ENCODE results near the gene AKAP12. TPM values are rescaled to one million over a fixed set of nuclear protein-coding genes. Genes with fewer than 3 reads are reported as not detected.
"Not testable (repeated sequence)": the region's sequence is repeated elsewhere in the genome, so short reads cannot be mapped to it uniquely, and the experiment has no call there.

The AKAP12 gene
- total and polyA plus RNA-seq, 5 donors: 14.0 to 48.6 (median 27.5) TPM

DNA sequence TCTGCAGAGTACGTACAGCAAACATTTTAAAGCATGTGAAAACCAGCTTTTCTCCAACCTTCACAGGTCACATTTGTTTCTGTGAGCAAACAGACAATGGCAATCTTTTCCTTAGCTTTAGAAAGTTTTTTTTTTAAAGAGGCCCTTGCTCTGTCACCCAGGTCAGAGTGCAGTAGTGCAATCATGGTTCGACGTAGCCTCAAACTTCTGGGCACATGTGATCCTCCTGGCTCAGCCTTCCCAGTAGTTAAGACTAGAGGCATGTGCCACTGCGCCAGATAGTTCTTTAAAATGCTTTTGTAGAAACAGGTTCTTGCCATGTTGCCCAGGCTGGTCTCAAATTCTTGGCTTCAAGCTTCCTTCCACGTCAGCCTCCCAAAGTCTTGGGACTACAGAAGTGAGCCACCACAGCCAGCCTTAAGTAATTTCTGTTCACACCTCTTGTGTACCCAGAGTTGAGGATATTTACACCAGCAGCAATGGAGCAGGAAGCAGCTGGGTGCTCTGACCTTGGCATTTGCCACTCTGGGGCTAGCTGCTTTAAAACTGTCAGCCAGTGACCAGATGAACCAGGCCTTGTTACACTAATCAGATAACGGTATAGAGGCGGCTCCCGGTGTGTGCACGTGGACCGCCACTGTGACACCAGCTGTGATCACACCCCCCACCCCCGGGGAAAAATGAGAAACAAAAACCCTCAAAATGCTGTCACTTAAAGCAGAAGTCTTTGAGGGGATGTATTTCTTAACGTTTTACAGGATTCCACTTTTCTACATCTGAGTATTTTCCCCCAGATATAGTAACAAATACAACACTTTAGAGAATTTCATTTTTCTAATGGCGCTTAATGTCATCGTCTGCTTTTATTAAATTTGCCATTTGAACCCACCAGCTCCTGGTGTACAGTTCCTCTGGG is 71.3 kb downstream of the AKAP12 start:
- no peaks in the 10 kb centered on the region for H3K4me1 ChIP-seq (ENCODE audit: control insufficient read depth, insufficient read depth, low read length)
- intact Hi-C loops (cut with DNase I): no loop called here
- no peak overlapping the region for H3K27ac ChIP-seq (ENCODE audit: low read length)
- no peak for ATAC-seq
- WGBS: 75% methylated on average over 14 of the region's 14 CpGs
- no peak for DNase-seq
- H3K4me3 ChIP-seq (ENCODE audit: low read length): no peak overlapping the region
- H3K9me3 ChIP-seq (ENCODE audit: control insufficient read depth, low read length): no peaks in the 10 kb centered on the region
- H3K27me3 ChIP-seq (ENCODE audit: control insufficient read depth, insufficient read depth): no peaks in the 10 kb centered on the region

GRCh38 chr6:151313066-151313491 is 73.3 kb downstream of the AKAP12 start:
- H3K27ac ChIP-seq (ENCODE audit: low read length): no peak overlapping the region
- no peaks in the 10 kb centered on the region for H3K4me1 ChIP-seq (ENCODE audit: control insufficient read depth, insufficient read depth, low read length)
- WGBS: 38% methylated on average over 5 of the region's 5 CpGs
- DNase-seq: no peak
- H3K4me3 ChIP-seq (ENCODE audit: low read length): no peak overlapping the region
- H3K27me3 ChIP-seq (ENCODE audit: control insufficient read depth, insufficient read depth): no peaks in the 10 kb centered on the region
- H3K9me3 ChIP-seq (ENCODE audit: control insufficient read depth, low read length): no peaks in the 10 kb centered on the region
- intact Hi-C loops (cut with DNase I): no loop called here
- no peak for ATAC-seq

DNA sequence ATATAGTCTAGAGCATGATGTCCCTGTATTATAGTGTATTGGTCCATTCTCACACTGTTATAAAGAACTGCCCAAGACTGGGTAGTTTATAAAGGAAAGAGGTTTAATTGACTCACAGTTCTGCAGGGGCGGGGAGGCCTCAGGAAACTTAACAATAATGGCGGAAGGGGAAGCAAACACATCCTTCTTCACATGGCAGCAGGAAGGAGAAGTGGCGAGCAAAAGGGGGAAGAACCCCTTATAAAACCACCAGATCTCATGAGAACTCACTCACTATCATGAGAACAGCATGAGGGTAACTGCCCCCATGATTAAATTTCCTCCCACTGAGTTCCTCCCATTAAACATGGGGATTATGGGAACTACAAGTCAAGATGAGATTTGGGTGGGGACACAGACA is 75.9 kb downstream of the AKAP12 start:
- H3K27me3 ChIP-seq (ENCODE audit: control insufficient read depth, insufficient read depth); ATAC-seq; H3K4me1 ChIP-seq (ENCODE audit: control insufficient read depth, insufficient read depth, low read length); H3K4me3 ChIP-seq (ENCODE audit: low read length); H3K27ac ChIP-seq (ENCODE audit: low read length); H3K9me3 ChIP-seq (ENCODE audit: control insufficient read depth, low read length); DNase-seq; intact Hi-C loops (cut with DNase I): not testable (repeated sequence)
- 84% methylated on average over 3 of the region's 3 CpGs for WGBS

DNA sequence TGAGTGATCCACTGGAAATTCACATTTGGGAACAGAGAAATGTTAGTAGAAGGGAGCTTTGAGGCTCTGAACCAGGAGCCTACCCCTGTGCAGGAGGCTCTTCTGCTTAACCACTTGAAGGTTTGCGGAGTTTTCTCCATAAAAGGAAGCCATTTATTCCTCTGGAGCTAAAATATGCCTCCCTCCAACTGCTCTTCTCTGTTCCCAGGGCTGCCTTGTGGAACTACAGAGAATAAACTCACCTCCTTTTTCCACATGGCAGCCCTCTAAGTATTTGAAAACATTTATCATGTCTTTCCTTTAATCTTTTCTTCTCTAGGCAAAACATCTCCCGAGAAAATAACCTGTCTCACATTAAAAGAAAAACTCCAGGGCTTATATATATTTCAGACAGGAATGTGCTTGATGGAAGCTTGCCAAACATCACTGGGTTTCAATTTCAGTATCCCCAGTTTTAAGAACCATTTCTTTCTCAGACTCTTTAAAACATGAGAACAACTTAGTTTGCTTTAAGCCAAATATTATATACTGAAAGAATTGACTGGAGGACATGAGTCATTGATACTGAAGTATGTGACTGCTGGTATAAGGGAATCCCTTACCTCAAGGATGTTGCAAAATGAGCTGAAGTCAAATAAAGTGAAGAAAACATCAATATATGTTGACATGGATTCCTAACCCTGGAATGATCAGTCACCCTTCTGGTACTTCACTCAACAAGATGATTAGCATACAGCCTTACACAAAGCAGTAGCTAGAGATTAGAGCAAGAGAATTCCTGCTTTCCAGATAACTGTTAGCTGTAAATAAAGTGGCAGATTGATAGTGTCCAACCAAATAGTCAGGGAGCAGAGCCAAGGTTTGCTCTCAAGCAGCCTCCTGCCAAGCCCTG is 77.6 kb downstream of the AKAP12 start:
- no peaks in the 10 kb centered on the region for H3K4me1 ChIP-seq (ENCODE audit: control insufficient read depth, insufficient read depth, low read length)
- H3K4me3 ChIP-seq (ENCODE audit: low read length): no peak overlapping the region
- H3K9me3 ChIP-seq (ENCODE audit: control insufficient read depth, low read length): no peaks in the 10 kb centered on the region
- 70% methylated on average over 2 of the region's 2 CpGs for WGBS
- no peaks in the 10 kb centered on the region for H3K27me3 ChIP-seq (ENCODE audit: control insufficient read depth, insufficient read depth)
- no peak for DNase-seq
- H3K27ac ChIP-seq (ENCODE audit: low read length): peak overlapping the region; percentile 8
- intact Hi-C loops (cut with DNase I): no loop called here
- peak in 1 of 2 donors; percentile 50 for ATAC-seq

GRCh38 chr6:151317995-151318365 is 78.2 kb downstream of the AKAP12 start:
- DNase-seq (no peak), ATAC-seq (peak in 1 of 2 donors; percentile 31)
- intact Hi-C loops (cut with DNase I): no loop called here
- Histone ChIP-seq H3K4me3 (ENCODE audit: low read length) (no peak overlapping the region), H3K9me3 (ENCODE audit: control insufficient read depth, low read length) (no peaks in the 10 kb centered on the region), H3K4me1 (ENCODE audit: control insufficient read depth, insufficient read depth, low read length) (no peaks in the 10 kb centered on the region), H3K27me3 (ENCODE audit: control insufficient read depth, insufficient read depth) (no peaks in the 10 kb centered on the region), H3K27ac (ENCODE audit: low read length) (peak overlapping the region; percentile 8)
- WGBS: 57% methylated on average over 3 of the region's 3 CpGs

GRCh38 chr6:151320140-151320539 is 80.4 kb downstream of the AKAP12 start:
- intact Hi-C loops (cut with DNase I): loop anchor here in 3 of 4 donors (5.0 to 10.0 kb wide), 3 partner anchors 75 to 428 kb away; no protein-coding TSS in a partner anchor
- WGBS: 96% methylated on average over 7 of the region's 7 CpGs
- Histone ChIP-seq H3K9me3 (ENCODE audit: control insufficient read depth, low read length) (no peaks in the 10 kb centered on the region), H3K27me3 (ENCODE audit: control insufficient read depth, insufficient read depth) (no peaks in the 10 kb centered on the region), H3K27ac (ENCODE audit: low read length) (no peak overlapping the region), H3K4me3 (ENCODE audit: low read length) (no peak overlapping the region), H3K4me1 (ENCODE audit: control insufficient read depth, insufficient read depth, low read length) (peaks cover 4% of the 10 kb centered on the region)
- no peak for ATAC-seq
- no peak for DNase-seq

DNA sequence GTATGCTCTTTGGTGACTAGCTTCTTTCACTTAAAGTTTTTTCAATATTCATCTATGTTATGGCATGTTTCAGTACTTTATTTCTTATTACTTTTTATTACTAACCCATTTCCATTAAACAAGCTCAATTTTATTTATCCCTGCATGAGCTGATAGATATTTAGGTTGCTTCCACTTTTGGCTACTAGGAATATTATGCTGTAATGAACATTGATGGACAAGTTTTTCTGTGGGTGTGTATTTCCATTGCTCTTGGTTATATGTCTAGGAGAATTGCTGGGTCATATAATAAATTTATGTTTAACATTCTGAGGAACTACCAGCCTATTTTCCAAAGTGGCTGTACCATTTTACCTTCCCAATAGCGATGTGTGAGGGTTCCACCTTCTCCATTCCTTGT is 81.7 kb downstream of the AKAP12 start:
- intact Hi-C loops (cut with DNase I): loop anchor here in 3 of 4 donors (5.0 to 10.0 kb wide), 3 partner anchors 77 to 429 kb away; no protein-coding TSS in a partner anchor
- no peak for ATAC-seq

GRCh38 chr6:151322570-151322969 is 82.8 kb downstream of the AKAP12 start:
- DNase-seq (no peak), ATAC-seq (no peak)
- H3K4me1 ChIP-seq (ENCODE audit: control insufficient read depth, insufficient read depth, low read length): peaks cover 5% of the 10 kb centered on the region
- WGBS: 93% methylated on average over 9 of the region's 9 CpGs
- H3K9me3 ChIP-seq (ENCODE audit: control insufficient read depth, low read length): no peaks in the 10 kb centered on the region
- no peaks in the 10 kb centered on the region for H3K27me3 ChIP-seq (ENCODE audit: control insufficient read depth, insufficient read depth)
- intact Hi-C loops (cut with DNase I): loop anchor here in 3 of 4 donors (5.0 to 10.0 kb wide), 3 partner anchors 78 to 430 kb away; no protein-coding TSS in a partner anchor
- H3K4me3 ChIP-seq (ENCODE audit: low read length): no peak overlapping the region
- H3K27ac ChIP-seq (ENCODE audit: low read length): no peak overlapping the region

More for the DNA sequence above, 81.7 kb downstream of the AKAP12 start:
- WGBS: 100% methylated on average over 1 of the region's 1 CpG
- no peaks in the 10 kb centered on the region for H3K9me3 ChIP-seq (ENCODE audit: control insufficient read depth, low read length)
- H3K4me3 ChIP-seq (ENCODE audit: low read length): no peak overlapping the region
- no peak overlapping the region for H3K27ac ChIP-seq (ENCODE audit: low read length)
- H3K4me1 ChIP-seq (ENCODE audit: control insufficient read depth, insufficient read depth, low read length): peaks cover 5% of the 10 kb centered on the region
- H3K27me3 ChIP-seq (ENCODE audit: control insufficient read depth, insufficient read depth): no peaks in the 10 kb centered on the region
- no peak for DNase-seq

GRCh38 chr6:151323791-151324487 is 84.2 kb downstream of the AKAP12 start:
- WGBS: 16% methylated on average over 12 of the region's 12 CpGs
- no peak overlapping the region for H3K4me3 ChIP-seq (ENCODE audit: low read length)
- ATAC-seq (peak; percentile 90 to 94), DNase-seq (peak; percentile 84 to 93 (median 93))
- no peaks in the 10 kb centered on the region for H3K27me3 ChIP-seq (ENCODE audit: control insufficient read depth, insufficient read depth)
- H3K4me1 ChIP-seq (ENCODE audit: control insufficient read depth, insufficient read depth, low read length): peaks cover 5% of the 10 kb centered on the region
- intact Hi-C loops (cut with DNase I): loop anchor here (1.0 to 10.0 kb wide), 5 partner anchors 79 to 432 kb away; no protein-coding TSS in a partner anchor
- peak overlapping the region; percentile 54 for H3K27ac ChIP-seq (ENCODE audit: low read length)
- H3K9me3 ChIP-seq (ENCODE audit: control insufficient read depth, low read length): no peaks in the 10 kb centered on the region

GRCh38 chr6:151324488-151324825 is 84.7 kb downstream of the AKAP12 start:
- H3K27ac ChIP-seq (ENCODE audit: low read length): no peak overlapping the region
- no peaks in the 10 kb centered on the region for H3K27me3 ChIP-seq (ENCODE audit: control insufficient read depth, insufficient read depth)
- H3K4me3 ChIP-seq (ENCODE audit: low read length): no peak overlapping the region
- no peak for ATAC-seq
- DNase-seq: no peak
- peaks cover 5% of the 10 kb centered on the region for H3K4me1 ChIP-seq (ENCODE audit: control insufficient read depth, insufficient read depth, low read length)
- H3K9me3 ChIP-seq (ENCODE audit: control insufficient read depth, low read length): no peaks in the 10 kb centered on the region
- 32% methylated on average over 6 of the region's 6 CpGs for WGBS
- intact Hi-C loops (cut with DNase I): loop anchor here (1.0 to 10.0 kb wide), 5 partner anchors 80 to 432 kb away; no protein-coding TSS in a partner anchor
